Spleen (tissue), 7 donors: Measurements from ENCODE around the gene LTBP2.

ENCODE experiments used
- POLR2A ChIP-seq, 3 donors: fragments of 450-650 bp; IDR thresholded peaks; one replicate each; pipeline ENCODE4 v1.5.1; 2017; ENCODE audit warnings: antibody characterized with exemption in 3 of 3, mild to moderate bottlenecking in 1 of 3
- TF ChIP-seq, protein P1 (sequence below), 11 experiments: fragments of 200-600 bp in 7 of 11; fragments of 450-650 bp in 4 of 11; sonication (generic) in 4 of 11; IDR thresholded peaks in 8 of 11; conservative IDR thresholded peaks in 3 of 11; 1 replicate in 7 of 11; 2 replicates in 4 of 11; pipeline versions ENCODE4 v1.4.0 to v1.8.0; 2016 to 2021; ENCODE audit warnings: antibody characterized with exemption in 11 of 11, inconsistent platforms in 4 of 11, mild to moderate bottlenecking in 1 of 11
- donor health status: DM: no; HTN: no; CAD: no; lungs with moderate emphysema.
- donor health status: DM: no; HTN: no; CAD: no.
- donor health status: DM: no; HTN: no; CAD: no.

DNA sequence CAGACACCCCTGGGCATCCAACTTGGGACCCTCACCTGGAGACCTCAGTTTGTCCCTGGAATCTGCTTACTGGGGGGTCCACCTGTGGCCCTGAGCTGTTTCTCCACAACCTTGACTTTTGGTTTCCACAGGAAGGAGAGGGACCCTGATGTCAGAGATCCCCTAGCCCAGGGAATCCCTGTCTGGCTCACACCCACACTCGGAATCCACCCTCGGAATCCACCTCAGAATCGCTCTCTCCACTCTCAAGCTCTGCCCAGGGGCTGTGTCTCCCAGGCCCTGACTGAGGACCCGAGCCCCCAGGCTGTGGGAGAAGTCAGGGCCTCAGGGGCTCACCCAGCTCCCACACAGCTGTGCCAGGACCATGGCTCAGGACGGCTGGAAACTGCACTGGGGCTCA lies 17.4 kb downstream of the LTBP2 start:
- TF ChIP-seq, protein P1, sequence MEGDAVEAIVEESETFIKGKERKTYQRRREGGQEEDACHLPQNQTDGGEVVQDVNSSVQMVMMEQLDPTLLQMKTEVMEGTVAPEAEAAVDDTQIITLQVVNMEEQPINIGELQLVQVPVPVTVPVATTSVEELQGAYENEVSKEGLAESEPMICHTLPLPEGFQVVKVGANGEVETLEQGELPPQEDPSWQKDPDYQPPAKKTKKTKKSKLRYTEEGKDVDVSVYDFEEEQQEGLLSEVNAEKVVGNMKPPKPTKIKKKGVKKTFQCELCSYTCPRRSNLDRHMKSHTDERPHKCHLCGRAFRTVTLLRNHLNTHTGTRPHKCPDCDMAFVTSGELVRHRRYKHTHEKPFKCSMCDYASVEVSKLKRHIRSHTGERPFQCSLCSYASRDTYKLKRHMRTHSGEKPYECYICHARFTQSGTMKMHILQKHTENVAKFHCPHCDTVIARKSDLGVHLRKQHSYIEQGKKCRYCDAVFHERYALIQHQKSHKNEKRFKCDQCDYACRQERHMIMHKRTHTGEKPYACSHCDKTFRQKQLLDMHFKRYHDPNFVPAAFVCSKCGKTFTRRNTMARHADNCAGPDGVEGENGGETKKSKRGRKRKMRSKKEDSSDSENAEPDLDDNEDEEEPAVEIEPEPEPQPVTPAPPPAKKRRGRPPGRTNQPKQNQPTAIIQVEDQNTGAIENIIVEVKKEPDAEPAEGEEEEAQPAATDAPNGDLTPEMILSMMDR (IDR thresholded peaks at IDR 0.05 in 8 of 11, conservative IDR thresholded peaks at IDR 0.05 in 3 of 11) = no peak
- no peak for TF ChIP-seq POLR2A (IDR thresholded peaks at IDR 0.05)
